NCI-H2196 treated with DMSO at 0.1 percent for 48 hours (cell line): ENCODE results near the gene CARS2.
"Not testable (repeated sequence)": the region's sequence is repeated elsewhere in the genome, so short reads cannot be mapped to it uniquely, and the experiment has no call there.

Experiments used
- DNase-seq: peaks from one replicate; lab custom pipeline; 2025; ENCODE audit not compliant: unreplicated experiment; lab: John Stamatoyannopoulos, UW

CARS2 gene

DNA sequence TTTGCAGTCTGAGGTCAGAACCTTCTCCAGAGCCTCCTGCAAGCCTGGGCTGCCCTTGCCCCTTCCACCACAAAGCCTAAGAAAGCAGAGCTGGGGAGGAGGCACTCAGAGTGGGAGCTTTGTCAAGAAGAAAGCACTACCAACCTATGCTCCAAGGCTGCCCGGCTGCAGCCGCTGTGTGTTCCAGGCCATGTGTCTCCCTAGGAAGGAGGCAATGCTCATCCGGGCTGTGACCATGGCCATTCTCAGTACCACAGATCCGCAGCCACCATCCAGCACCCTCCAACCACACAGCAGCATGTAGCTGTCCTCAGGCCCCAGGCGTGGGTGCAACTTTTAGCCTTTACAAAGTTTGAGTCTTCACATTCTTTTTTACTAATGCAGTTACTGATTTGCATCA, 22.0 kb downstream of the CARS2 start:
- DNase-seq = no peak

DNA sequence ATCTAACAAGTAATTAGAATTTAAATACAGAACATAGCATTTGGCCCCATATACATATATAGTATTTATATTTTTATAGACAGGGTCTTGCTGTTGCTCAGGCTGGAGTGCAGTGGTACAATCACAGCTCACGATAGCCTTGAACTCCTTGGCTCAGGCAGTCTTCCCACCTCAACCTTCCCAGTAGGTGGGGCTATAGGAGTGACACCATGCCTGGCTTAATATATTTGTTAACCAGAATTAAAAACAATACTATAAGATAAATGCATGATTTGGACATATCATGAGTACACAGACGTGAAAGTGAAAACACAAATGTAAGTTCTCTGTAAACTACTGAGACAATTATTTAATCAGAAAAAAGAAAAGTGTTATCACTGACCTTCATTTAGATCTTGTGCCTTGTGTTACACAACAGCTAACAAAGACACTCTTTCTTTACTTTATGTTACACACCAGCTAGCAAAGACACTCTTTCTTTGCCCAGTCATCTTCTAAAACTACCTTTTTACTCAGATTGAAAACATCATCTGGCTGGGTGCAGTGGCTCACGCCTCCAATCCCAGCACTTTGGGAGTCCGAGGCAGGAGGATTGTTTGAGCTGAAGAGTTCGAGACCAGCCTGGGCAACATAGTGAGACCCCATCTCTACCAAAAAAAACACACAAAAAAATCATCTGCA, 22.6 kb downstream of the CARS2 start:
- DNase-seq = no peak

DNA sequence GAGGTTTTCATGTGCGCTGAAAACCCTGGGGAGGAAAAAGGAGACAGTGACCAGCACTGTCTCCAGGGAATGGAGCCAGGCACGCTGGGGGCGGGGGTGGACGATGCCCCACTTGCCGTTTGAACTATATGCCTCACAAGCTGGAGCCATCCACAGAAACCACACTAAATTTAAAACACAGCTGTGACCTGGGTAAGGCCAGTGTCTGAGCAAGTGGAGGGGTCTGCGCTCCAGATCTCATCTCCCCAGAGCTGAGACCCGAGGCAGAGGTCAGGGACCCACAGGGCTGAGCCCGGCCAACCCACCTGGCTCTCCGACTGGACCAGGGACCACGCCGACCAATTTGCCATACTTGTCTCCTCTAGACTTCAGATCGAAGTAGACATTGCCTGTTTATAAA, 23.2 kb downstream of the CARS2 start:
- no peak for DNase-seq

DNA sequence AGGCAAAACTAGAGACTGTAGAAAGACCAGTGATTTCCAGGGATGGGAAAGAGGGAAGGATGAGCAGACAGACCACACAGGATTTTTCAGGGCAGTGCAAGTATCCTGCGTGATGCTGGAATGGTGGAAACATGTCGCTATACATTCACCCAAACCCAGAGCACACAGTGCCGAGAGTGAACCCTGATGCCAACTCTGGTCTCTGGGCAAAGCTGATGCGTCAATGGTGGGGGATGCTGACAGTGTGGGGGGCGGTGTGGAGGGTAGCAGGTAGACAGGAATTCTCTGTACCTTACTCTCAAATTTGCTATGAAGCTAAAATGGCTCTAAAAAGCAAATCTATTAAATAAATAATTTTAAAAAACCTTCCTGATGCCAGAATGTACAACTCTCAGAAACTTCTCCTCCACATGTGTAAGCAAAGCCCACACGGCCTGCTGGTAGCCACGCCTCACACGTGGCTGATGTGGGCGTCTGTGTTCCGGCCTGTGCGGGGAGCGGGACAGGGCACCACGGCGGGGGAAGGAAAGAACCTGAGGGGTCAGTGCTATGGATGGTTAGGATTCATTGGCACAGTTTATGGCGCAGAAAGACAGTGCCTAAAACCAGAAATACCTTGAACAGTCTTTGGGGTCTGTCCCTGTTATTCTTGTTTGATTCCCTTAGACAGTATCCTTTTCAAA, 23.9 kb downstream of the CARS2 start:
- DNase-seq = no peak

DNA sequence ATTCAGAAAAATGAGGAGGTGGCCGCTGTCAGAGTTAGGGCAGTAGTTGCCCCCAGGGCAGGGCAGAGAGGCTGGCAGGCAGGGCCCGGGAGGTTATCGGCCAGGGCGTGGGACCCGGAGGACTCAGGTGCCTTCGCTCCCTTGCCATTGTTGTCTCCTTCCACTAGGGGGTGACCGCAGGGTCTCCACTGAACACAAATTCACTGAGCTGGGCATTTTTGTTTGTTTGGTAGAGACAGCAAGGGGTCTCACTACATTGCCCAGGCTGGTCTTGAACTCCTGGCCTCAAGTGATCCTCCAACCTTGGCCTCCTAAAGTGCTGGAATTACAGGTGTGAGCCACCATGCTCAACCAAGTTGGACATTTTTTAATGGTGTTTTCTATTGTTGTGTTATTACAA, 25.1 kb downstream of the CARS2 start:
- no peak for DNase-seq

DNA sequence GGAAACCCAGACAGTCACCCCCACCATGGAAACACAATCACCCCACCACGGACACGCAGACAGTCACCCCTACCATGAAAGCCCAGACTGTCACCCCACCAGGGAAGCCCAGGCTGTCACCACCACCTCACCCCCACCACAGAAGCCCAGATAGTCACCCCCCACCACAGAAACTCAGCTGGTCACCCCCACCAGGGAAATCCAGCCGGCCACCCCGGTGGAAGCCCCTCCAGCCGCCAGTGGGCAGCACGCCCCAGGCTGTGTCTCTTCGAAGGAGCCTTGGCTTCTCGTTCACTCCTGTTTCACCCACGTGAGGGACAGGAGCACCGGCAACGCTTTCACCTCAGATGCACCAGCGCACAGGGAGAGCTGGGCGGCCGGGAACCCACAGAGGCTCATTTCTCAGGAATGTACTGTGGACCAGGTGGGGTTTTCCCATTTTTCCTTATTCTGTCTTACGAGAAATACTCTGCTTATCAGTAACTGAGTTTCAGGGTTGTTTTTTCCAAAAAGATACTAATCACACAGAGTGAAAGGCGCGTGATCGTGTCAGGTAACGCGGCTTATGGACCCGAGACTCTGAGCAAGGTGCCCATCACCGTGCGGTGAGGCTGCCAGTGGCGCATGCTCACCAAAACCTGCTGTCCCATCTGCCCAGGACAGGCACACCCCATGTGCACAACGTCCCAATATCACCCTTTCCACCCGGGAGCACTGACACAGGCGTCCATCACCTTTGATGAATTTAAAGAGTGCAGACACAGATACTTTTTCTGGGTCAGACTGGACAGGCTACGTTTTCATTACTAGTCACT, 28.0 kb downstream of the CARS2 start:
- DNase-seq = no peak

DNA sequence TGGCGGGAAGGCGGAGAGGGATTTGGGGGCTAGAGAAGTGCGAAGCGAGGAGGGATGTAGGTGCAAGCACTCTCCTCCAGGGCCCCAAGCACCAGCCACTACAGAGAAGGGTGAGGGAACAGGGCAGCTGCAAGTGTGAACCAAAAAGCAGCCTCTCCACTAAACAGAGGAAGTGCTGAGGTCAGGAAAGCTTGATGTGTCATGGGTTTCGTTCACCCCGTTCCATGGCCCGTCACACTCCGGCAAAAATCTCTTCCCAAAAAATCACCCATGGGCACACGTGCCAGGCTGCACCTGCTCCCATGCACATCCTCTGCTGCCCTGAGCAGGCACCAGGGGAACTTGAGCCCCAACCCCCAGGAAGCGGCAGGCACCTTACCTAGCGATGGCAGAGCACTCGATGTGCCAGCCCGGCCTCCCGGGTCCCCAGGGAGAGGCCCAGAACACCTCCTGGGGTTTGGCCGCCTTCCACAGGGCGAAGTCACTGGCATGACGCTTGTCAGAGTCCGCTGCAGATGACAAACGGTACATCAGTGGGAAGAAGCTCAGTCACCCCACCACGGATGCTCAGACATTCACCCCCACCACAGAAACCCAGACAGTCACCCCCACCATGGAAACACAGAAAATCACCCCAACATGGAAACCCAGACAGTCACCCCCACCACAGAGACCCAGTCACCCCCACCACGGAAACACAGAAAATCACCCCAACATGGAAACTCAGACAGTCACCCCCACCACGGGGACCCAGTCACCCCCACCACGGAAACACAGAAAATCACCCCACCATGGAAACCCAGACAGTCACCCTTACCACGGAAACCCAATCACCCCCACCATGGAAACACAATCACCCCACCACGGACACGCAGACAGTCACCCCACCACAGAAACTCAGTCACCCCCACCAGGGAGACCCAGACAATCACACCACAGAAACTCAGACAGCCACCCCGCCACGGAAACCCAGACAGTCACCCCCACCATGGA, 29.0 kb downstream of the CARS2 start:
- DNase-seq = no peak

DNA sequence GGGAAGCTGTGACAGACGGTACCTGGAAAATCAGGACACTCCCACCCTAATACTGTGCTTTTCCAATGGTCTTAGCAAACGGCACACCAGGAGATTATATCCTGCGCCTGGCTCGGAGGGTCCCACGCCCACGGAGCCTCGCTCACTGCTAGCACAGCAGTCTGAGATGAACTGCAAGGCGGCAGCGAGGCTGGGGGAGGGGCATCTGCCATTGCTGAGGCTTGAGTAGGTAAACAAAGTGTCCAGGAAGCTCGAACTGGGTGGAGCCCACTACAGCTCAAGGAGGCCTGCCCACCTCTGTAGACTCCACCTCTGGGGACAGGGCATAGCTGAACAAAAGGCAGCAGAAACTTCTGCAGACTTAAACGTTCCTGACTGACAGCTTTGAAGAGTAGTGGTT, 36.1 kb downstream of the CARS2 start:
- not testable (repeated sequence) for DNase-seq

DNA sequence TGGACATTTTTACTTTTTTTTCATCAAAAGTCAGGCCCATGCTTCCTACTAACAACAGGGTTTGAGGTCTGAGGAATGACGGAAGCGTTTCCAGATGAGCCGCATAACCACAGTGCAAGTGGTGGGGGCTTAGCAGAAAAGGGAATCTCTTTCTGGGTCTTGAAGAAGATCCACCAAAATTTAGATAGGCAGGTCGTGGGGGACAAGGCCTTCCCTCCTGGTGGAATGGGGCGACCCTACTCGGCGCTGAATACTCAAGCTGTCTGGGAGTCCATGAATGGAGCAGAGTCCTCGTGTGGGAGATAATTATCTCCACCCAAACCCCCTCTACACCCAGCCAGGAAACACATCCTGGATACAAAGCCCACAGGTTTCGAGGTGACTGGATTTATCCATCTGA, 36.9 kb downstream of the CARS2 start:
- no peak for DNase-seq

DNA sequence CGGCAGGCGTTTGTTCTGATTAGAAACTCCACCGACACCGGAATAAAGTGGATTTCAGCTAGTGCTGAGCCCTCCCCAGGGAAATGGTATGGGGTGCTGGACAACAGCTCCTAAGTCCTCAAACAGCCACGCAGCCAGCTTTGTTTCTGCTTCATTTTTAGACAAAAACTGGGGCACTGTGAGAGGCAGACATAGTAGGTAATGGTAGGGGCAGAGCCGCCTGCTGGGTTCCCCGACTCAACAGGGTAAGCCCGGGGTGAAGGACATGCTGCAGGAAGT, 39.7 kb downstream of the CARS2 start:
- DNase-seq = no peak

DNA sequence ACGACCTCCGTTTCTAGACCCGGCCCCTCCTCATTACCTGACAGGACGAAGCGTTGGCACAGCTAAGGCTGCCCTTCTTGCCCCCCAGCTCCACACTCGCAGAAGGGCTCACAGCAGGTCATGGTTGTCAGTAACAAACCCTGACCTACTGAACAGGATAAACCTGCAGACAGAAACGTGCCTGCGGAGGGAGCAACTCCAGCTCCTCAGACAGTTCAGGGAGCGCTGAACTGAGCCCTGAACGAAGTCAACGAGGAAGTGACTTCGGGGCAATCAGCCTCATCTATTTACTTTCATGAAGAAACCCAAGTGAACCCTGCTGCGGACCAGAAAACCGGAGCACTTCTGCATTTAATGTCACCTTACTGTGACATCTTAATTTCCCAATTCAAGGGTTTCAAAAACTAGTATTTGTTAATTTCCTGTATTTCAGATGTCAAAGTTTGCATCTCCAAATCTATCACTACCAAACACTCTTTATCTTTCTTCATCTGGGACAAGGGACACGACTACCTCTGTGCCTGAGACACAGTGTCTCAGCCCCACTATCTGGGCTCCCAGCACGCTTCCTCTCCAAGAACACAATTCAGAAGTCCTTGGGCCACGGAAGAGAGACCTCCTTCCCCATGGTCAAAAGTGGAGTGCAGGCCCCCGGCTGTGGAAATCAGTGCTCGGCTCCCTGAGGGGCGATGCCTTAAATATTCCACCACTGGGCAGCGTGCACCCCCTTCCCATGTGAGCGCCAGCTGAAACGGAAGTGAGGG, 40.2 kb downstream of the CARS2 start:
- DNase-seq = no peak

DNA sequence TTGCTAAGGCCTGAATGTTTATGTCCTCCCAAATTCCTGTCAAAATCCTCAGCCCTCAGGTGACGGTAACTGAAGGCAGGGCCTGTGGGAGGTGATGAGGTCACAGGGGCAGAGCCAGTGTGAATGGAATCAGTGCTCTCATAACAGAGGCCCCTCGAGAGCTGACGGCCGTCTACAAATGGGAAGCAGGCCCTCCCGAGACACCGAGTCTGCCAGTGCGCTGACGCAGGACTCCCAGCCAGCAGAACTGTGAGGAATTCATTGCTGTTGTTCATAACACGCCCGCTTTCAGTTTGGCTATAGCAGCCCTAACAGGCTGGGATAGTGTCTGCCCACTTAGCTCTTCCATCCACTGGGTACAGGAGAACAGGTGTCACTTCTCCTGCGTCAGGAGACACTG, 41.2 kb downstream of the CARS2 start:
- no peak for DNase-seq

DNA sequence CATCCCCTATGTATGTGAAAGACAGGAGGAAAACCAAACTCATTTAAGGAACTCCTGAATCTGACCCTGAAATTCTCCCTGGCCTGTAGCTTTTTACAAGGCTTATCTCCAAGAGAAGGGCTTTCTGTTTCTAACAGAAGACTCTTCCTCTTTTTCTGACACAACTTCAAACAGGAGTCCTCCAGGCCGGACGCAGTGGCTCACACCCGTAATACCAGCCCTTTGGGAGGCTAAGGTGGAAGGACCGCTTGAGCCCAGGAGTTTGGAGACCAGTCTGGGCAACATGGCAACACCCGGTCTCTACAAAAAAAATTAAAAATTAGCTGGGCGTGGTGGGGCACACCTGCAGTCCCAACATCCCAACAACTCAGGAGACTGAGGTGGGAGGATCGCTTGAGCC, 41.9 kb downstream of the CARS2 start:
- no peak for DNase-seq

DNA sequence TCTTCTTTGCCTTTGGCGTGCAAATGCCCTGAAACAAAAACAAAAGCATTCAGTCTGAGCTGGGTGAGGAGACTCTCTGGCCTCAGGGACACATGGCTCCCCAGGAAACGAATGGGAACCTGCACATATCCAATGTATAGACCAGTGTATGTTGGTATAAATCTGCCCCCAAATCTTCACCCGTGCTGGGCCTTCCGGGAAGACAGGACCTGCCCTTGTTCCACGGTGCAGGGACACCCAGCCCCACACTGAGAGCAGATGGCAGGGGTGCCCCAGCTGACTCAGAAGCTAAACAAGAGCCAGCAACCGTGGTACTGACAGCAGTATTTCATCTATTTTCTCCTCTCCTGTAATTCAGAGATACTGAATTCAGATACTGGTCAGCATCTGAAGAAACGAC, 42.4 kb downstream of the CARS2 start:
- DNase-seq = no peak

DNA sequence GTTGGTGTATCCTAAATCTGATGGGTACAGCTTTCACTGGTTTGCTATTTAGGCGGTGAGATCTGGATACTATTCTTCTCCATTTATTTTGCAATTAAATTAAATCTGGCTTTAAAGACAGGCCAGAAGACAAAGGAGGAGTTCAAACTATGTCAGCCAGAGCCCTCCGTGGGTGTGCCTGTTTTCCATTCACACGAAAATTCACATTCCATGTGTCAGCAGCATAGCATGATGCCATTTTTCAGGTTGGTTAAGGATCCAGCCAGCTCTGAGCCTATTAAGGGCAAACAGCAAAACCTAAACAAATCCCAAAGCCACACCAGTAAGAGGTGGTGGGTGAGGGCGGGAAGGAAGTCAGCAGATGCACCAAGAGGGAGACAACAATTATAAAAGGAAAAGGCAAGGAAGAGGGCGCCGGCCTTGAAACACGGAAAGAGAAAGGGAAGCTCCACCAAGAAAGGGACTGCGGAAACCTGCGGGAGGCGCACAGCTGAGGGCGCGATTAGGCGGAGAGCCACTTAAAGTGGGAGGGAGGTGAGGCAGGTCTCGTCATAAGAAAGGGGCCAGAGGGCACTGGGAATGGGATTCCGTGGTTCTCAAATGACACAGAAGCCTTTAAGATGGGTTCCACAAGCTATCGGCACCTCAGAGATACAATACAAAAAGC, 43.0 kb downstream of the CARS2 start:
- DNase-seq = no peak

DNA sequence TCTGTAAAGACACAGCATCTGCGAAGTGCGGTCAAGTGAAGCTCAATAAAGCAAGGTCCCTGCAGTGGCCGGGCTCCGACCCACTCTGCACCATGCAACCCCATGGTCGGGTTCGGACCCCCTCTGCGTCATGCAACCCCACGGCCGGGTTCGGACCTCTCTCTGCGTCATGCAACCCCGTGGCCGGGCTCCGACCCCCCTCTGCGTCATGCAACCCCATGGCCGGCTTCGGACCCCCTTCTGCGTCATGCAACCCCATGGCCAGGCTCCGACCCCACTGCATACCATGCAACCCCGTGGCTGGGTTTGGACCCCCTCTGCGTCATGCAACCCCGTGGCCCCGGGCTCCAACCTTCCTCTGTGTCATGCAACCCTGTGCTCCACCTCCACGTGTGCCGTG, 43.8 kb downstream of the CARS2 start:
- no peak for DNase-seq

DNA sequence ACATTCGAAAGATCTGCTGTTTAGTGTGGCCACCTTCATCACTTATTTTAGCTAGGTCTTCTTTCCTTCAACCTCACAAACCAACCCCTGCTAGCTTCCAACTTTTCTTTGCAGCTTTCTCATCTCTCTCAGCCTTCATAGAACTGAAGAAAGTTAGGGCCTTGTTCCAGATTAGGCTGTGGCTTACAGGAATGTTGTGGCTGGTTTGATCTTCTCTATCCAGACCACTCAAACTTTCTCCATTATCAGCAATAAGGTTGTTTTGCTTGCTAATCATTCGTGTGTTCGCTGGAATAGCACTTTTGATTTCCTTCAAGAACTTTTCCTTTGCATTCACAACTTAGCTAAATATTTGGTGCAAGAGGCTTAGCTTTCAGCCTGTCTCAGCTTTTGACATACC, 44.7 kb downstream of the CARS2 start:
- no peak for DNase-seq

DNA sequence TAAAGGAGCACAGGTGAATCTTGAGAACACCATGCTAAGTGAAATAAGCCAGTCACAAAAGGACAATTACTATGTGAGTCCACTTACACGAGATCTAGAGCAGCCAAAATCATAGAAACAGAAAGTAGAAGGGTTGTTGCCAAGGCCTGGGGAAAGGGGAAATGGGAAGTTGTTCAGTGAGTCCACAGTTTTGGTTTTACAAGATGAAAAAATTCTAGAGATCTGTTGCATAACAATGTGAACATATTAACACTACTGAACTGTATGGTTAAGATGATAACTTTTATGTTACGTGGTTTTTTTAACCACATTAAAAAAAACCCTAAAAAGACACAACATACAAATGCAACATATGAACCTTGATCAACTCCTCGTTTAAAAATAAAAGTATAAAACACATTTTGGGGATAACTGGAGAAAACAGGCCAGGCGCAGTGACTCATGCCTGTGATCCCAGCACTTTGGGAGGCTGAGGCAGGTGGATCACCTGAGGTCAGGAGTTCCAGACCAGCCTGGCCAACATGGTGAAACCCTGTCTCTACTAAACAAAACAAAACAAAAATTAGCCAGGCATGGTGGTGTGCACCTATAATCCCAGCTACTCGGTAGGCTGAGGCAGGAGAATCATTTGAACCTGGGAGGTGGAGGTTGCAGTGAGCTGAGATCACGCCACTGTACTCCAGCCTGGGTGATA, 47.6 kb downstream of the CARS2 start:
- not testable (repeated sequence) for DNase-seq

DNA sequence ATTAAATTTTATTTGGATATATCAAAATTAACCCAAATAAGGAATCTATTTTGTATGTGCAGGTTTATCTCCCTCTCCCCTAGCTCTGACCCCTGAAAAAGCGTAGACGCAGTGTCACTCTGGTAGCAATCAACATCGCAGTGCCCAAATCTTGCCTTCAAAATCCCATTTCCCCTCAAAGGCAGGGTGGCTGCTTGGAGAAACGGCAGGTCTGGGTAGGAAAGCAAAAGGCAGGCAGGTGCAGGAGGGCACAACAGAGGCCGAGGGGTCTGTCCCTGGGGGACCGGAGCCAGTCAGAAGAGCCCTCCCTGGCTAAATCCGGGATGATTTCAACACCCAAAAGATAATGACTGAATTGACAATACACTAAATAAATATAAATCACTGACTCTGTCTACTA, 48.7 kb downstream of the CARS2 start:
- DNase-seq = no peak
